ENCODE measurements around the gene INTS15. TPM values are rescaled to one million over a fixed set of nuclear protein-coding genes. Genes with fewer than 3 reads are reported as not detected.

The INTS15 gene
- total RNA-seq, 2 donors from 2014 or later: 34.4 to 38.0 TPM

DNA sequence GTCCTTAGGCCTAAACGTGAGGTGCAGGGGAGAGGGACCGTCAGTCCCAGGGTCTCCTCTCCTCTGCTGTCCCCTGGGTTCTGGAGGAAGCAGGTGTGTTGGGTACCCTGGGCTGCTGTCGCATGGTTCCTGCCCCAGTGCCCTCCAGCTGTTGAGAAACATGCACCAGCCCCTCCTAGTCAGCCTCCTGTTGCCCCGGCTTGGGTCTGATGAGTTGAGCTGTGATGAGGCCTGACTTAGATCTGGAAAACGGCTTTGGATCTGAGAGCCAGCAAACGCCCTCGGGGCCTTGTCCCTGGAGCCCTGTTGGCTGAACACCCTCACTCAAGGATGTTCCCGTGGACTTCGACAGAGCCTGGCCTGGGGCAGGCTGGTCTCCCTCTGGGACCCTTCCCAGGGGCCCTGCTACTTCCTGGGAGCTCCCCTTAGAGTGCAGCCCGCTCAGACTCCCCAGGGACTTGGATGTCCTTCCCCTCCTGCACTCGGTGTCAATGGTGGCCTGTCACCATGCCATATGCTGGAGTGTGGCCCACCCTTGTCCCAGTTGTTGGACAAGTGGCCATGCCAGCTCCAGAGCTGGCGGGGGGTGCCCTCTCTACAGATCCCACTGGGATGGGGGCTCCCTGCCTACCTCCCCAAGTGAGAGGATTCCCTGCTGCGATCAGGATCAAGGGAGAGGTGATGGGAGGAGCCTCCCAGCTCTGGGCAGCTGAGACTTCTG, 59.6 kb downstream of the INTS15 start:
- 93 to 100% methylated on average over 8 to 13 of the region's 13 CpGs for WGBS, 2 experiments (ENCODE audit: insufficient coverage in 1 of 2, insufficient read length in 1 of 2)
- H3K9ac ChIP-seq (ENCODE audit: extremely low read depth, low read length, poor library complexity, severe bottlenecking): no peak overlapping the region
- TF ChIP-seq, protein P1, sequence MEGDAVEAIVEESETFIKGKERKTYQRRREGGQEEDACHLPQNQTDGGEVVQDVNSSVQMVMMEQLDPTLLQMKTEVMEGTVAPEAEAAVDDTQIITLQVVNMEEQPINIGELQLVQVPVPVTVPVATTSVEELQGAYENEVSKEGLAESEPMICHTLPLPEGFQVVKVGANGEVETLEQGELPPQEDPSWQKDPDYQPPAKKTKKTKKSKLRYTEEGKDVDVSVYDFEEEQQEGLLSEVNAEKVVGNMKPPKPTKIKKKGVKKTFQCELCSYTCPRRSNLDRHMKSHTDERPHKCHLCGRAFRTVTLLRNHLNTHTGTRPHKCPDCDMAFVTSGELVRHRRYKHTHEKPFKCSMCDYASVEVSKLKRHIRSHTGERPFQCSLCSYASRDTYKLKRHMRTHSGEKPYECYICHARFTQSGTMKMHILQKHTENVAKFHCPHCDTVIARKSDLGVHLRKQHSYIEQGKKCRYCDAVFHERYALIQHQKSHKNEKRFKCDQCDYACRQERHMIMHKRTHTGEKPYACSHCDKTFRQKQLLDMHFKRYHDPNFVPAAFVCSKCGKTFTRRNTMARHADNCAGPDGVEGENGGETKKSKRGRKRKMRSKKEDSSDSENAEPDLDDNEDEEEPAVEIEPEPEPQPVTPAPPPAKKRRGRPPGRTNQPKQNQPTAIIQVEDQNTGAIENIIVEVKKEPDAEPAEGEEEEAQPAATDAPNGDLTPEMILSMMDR (conservative IDR thresholded peaks at IDR 0.05): no peak
- peaks cover 10% of the 10 kb centered on the region for H3K9me3 Mint-ChIP-seq
- DNase-seq: peak; percentile 27
- H3K4me3 ChIP-seq (ENCODE audit: low read length): no peak overlapping the region
- peaks cover 24% of the 10 kb centered on the region for H3K36me3 ChIP-seq (ENCODE audit: control insufficient read depth, insufficient read depth, low read length)
- no peaks in the 10 kb centered on the region for H3K27me3 ChIP-seq (ENCODE audit: control insufficient read depth, insufficient read depth, low read length, poor library complexity, severe bottlenecking)
- H3K27ac ChIP-seq (ENCODE audit: low read depth, low read length): no peak overlapping the region
- H3K9me3 ChIP-seq (ENCODE audit: control insufficient read depth, low read length): no peaks in the 10 kb centered on the region
- H3K4me1 Mint-ChIP-seq: no peaks in the 10 kb centered on the region
- H3K4me1 ChIP-seq (ENCODE audit: control insufficient read depth, insufficient read depth, low read length): no peaks in the 10 kb centered on the region
- H3K27ac Mint-ChIP-seq: no peak overlapping the region
- no peaks in the 10 kb centered on the region for H3K27me3 Mint-ChIP-seq (ENCODE audit: insufficient read depth)
- H3K4me3 Mint-ChIP-seq: no peak overlapping the region
- peaks cover 38% of the 10 kb centered on the region for H3K36me3 Mint-ChIP-seq (ENCODE audit: low read depth)

GRCh38 chr7:6650086-6650485, 60.3 kb downstream of the INTS15 start:
- Histone ChIP-seq H3K9me3 (ENCODE audit: control insufficient read depth, low read length) (no peaks in the 10 kb centered on the region), H3K4me1 (ENCODE audit: control insufficient read depth, insufficient read depth, low read length) (no peaks in the 10 kb centered on the region), H3K27me3 (ENCODE audit: control insufficient read depth, insufficient read depth, low read length, poor library complexity, severe bottlenecking) (no peaks in the 10 kb centered on the region), H3K4me3 (ENCODE audit: low read length) (no peak overlapping the region), H3K9ac (ENCODE audit: extremely low read depth, low read length, poor library complexity, severe bottlenecking) (no peak overlapping the region), H3K27ac (ENCODE audit: low read depth, low read length) (no peak overlapping the region), H3K36me3 (ENCODE audit: control insufficient read depth, insufficient read depth, low read length) (peaks cover 17% of the 10 kb centered on the region)
- 92 to 97% methylated on average over 7 to 10 of the region's 10 CpGs for WGBS, 2 experiments (ENCODE audit: insufficient coverage in 1 of 2, insufficient read length in 1 of 2)
- DNase-seq: peak; percentile 16
- no peak overlapping the region for H3K27ac Mint-ChIP-seq
- TF ChIP-seq, protein P1 (conservative IDR thresholded peaks at IDR 0.05): no peak
- no peaks in the 10 kb centered on the region for H3K27me3 Mint-ChIP-seq (ENCODE audit: insufficient read depth)
- H3K4me1 Mint-ChIP-seq: no peaks in the 10 kb centered on the region
- H3K4me3 Mint-ChIP-seq: no peak overlapping the region
- peaks cover 35% of the 10 kb centered on the region for H3K36me3 Mint-ChIP-seq (ENCODE audit: low read depth)
- peaks cover 14% of the 10 kb centered on the region for H3K9me3 Mint-ChIP-seq

- peak; percentile 15 for DNase-seq
- Mint-ChIP-seq H3K4me3 (no peak overlapping the region), H3K27ac (no peak overlapping the region), H3K27me3 (ENCODE audit: insufficient read depth) (no peaks in the 10 kb centered on the region), H3K4me1 (no peaks in the 10 kb centered on the region), H3K36me3 (ENCODE audit: low read depth) (peaks cover 39% of the 10 kb centered on the region), H3K9me3 (peaks cover 17% of the 10 kb centered on the region)
- TF ChIP-seq, protein P1 (conservative IDR thresholded peaks at IDR 0.05): no peak
- H3K36me3 ChIP-seq (ENCODE audit: control insufficient read depth, insufficient read depth, low read length): peaks cover 15% of the 10 kb centered on the region
- no peak overlapping the region for H3K4me3 ChIP-seq (ENCODE audit: low read length)
- WGBS, 2 experiments (ENCODE audit: insufficient coverage in 1 of 2, insufficient read length in 1 of 2): 94 to 95% methylated on average over 9 to 12 of the region's 12 CpGs
- no peaks in the 10 kb centered on the region for H3K4me1 ChIP-seq (ENCODE audit: control insufficient read depth, insufficient read depth, low read length)
- no peaks in the 10 kb centered on the region for H3K27me3 ChIP-seq (ENCODE audit: control insufficient read depth, insufficient read depth, low read length, poor library complexity, severe bottlenecking)
- no peaks in the 10 kb centered on the region for H3K9me3 ChIP-seq (ENCODE audit: control insufficient read depth, low read length)
- H3K9ac ChIP-seq (ENCODE audit: extremely low read depth, low read length, poor library complexity, severe bottlenecking): no peak overlapping the region
- H3K27ac ChIP-seq (ENCODE audit: low read depth, low read length): no peak overlapping the region
Observed at GRCh38 chr7:6650521-6651011, 60.7 kb downstream of the INTS15 start.
